Measurements from ENCODE around the gene EFR3B. TPM values are rescaled to one million over a fixed set of nuclear protein-coding genes. Genes with fewer than 3 reads are reported as not detected.

Gene EFR3B
- total RNA-seq, 2 experiments from 2014 or later, result 0.16 to 0.23 TPM

DNA sequence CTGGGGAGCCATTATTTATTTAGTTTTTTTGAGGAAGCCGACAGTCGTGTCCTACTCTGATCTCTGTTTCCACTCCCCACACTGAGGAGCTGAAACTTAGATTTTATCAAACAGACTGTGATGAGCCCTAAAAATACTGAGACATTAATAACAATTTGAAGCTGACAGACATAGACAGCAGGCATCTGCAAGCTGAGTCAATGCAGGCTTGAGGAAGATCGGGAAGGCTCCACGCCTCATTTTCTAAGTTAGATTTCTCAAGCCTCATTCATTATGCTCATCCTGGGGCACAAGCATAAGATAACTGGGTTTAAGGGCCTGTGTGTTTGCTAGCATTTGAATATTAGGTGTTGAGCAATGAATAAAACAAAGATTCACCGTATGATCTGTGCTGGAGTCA lies 26.3 kb downstream of the EFR3B start:
- Mint-ChIP-seq H3K36me3 (ENCODE audit: low read depth) (no peaks in the 10 kb centered on the region), H3K27me3 (no peaks in the 10 kb centered on the region), H3K9me3 (peaks cover 5% of the 10 kb centered on the region), H3K27ac (no peak overlapping the region), H3K4me3 (no peak overlapping the region), H3K4me1 (ENCODE audit: low read depth) (peaks cover 4% of the 10 kb centered on the region)
- TF ChIP-seq, protein P1, sequence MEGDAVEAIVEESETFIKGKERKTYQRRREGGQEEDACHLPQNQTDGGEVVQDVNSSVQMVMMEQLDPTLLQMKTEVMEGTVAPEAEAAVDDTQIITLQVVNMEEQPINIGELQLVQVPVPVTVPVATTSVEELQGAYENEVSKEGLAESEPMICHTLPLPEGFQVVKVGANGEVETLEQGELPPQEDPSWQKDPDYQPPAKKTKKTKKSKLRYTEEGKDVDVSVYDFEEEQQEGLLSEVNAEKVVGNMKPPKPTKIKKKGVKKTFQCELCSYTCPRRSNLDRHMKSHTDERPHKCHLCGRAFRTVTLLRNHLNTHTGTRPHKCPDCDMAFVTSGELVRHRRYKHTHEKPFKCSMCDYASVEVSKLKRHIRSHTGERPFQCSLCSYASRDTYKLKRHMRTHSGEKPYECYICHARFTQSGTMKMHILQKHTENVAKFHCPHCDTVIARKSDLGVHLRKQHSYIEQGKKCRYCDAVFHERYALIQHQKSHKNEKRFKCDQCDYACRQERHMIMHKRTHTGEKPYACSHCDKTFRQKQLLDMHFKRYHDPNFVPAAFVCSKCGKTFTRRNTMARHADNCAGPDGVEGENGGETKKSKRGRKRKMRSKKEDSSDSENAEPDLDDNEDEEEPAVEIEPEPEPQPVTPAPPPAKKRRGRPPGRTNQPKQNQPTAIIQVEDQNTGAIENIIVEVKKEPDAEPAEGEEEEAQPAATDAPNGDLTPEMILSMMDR (IDR thresholded peaks at IDR 0.05), result no peak
- POLR2A ChIA-PET, result no interaction called here
- no peak for ATAC-seq
- no peak for DNase-seq
- intact Hi-C loops (cut with micrococcal nuclease), result no loop called here
- CTCF ChIA-PET, result no interaction called here

DNA sequence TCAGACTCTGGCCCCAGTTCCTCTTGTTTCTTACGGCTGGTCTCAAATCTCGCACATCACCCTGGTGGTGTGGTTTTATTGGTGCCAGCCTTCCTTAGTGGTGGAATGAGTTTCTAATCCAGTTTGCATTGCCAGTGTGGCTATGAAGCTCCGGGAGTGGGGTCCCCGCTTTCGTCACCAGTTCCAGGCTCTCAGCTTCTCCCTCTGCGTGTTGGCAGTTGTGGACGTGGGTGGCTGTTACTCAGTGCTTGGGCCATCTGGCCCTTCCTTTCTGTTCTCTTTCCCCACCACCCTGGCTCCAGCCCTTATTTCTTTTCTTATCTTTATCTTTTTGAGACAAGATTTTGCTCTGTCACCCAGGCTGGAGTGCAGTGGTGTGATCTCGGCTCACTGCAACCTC lies 30.1 kb downstream of the EFR3B start:
- TF ChIP-seq, protein P1 (IDR thresholded peaks at IDR 0.05), result no peak
- no peak for DNase-seq
- no peak for ATAC-seq
- CTCF ChIA-PET, result interaction anchor here (1.2 to 2.3 kb wide), 3 partner anchors 8 to 96 kb away, joined by 4 to 8 read pairs (median 6); no protein-coding TSS in a partner anchor
- H3K9me3 Mint-ChIP-seq, result no peaks in the 10 kb centered on the region
- H3K4me1 Mint-ChIP-seq (ENCODE audit: low read depth), result no peaks in the 10 kb centered on the region
- intact Hi-C loops (cut with micrococcal nuclease), result no loop called here
- H3K4me3 Mint-ChIP-seq, result no peak overlapping the region
- H3K27me3 Mint-ChIP-seq, result peaks cover 2% of the 10 kb centered on the region
- POLR2A ChIA-PET, result interaction anchor here (0.8 kb wide), 1 partner anchor 111 kb away, joined by 3 read pairs; no protein-coding TSS in a partner anchor
- H3K36me3 Mint-ChIP-seq (ENCODE audit: low read depth), result no peaks in the 10 kb centered on the region
- no peak overlapping the region for H3K27ac Mint-ChIP-seq

DNA sequence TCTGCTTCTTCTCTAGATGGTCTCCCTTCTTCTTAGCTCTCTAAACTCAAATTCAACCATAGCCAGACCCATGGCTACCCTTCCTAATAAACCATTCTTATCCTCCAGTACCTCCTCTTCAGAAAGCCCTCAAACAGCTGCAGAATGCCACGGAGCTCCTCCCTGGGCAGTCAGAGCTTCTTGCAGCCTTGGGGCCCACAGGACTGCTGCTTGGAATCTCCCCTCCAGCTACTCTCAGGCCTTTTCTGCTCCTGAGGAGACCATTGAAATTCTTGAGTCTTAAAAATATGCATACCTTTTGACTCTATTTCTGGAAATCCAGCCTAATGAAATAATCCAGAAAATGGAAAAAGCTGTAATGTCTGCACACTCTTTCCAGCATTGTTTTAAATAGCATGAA lies 30.7 kb downstream of the EFR3B start:
- DNase-seq (no peak), ATAC-seq (no peak)
- H3K4me3 Mint-ChIP-seq, result no peak overlapping the region
- no peaks in the 10 kb centered on the region for H3K4me1 Mint-ChIP-seq (ENCODE audit: low read depth)
- TF ChIP-seq, protein P1 (IDR thresholded peaks at IDR 0.05), result no peak
- CTCF ChIA-PET, result interaction anchor here (1.2 to 2.3 kb wide), 3 partner anchors 9 to 97 kb away, joined by 4 to 8 read pairs (median 6); no protein-coding TSS in a partner anchor
- H3K9me3 Mint-ChIP-seq, result no peaks in the 10 kb centered on the region
- POLR2A ChIA-PET, result no interaction called here
- intact Hi-C loops (cut with micrococcal nuclease), result no loop called here
- H3K27me3 Mint-ChIP-seq, result peaks cover 2% of the 10 kb centered on the region
- H3K36me3 Mint-ChIP-seq (ENCODE audit: low read depth), result no peaks in the 10 kb centered on the region
- H3K27ac Mint-ChIP-seq, result no peak overlapping the region

DNA sequence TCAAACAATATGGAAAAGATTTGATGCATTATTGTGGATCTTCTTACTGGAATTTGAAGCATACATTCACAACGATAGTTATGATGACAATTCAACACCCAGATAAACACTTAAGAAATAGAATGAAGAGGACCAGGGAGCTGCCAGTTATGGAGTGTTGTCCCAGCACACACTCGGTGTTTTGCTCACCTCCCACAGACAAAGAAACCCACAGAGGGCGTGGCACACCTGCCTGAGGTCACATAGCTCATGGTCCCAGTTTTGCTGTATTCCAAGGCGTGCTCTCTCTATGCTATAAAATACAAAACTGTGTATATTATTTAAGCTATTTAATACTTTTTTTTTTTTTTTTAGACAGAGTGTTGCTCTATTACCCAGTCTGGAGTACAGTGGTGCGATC lies 31.1 kb downstream of the EFR3B start:
- Mint-ChIP-seq H3K4me1 (ENCODE audit: low read depth) (no peaks in the 10 kb centered on the region), H3K27me3 (peaks cover 2% of the 10 kb centered on the region), H3K27ac (no peak overlapping the region), H3K36me3 (ENCODE audit: low read depth) (no peaks in the 10 kb centered on the region), H3K4me3 (no peak overlapping the region), H3K9me3 (no peaks in the 10 kb centered on the region)
- ATAC-seq (no peak), DNase-seq (no peak)
- intact Hi-C loops (cut with micrococcal nuclease), result no loop called here
- TF ChIP-seq, protein P1 (IDR thresholded peaks at IDR 0.05), result no peak
- POLR2A ChIA-PET, result no interaction called here
- CTCF ChIA-PET, result interaction anchor here (0.9 to 2.3 kb wide), 3 partner anchors 10 to 97 kb away, joined by 3 to 8 read pairs (median 6); no protein-coding TSS in a partner anchor

DNA sequence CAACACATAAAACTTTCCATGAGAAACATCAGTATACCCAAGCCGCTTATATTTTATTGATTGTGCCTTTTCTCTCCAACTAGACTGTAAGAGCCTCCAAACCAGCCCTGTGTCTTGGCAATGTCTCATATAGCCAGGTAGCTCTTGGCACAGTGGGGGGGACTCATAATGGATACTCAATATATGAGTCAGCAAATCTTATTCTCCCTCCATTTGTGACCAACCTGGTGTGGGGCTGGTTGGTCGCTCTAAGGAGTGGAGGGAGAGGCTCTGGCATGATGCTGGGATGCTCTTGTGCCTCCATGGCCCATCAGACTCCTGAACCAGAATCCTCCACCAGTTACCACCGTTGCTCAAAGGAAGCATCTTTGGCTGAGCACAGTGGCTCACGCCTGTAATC lies 32.0 kb downstream of the EFR3B start:
- ATAC-seq (no peak), DNase-seq (no peak)
- intact Hi-C loops (cut with micrococcal nuclease), result no loop called here
- H3K36me3 Mint-ChIP-seq (ENCODE audit: low read depth), result no peaks in the 10 kb centered on the region
- H3K9me3 Mint-ChIP-seq, result no peaks in the 10 kb centered on the region
- no peaks in the 10 kb centered on the region for H3K4me1 Mint-ChIP-seq (ENCODE audit: low read depth)
- TF ChIP-seq, protein P1 (IDR thresholded peaks at IDR 0.05), result no peak
- peaks cover 2% of the 10 kb centered on the region for H3K27me3 Mint-ChIP-seq
- no peak overlapping the region for H3K4me3 Mint-ChIP-seq
- no peak overlapping the region for H3K27ac Mint-ChIP-seq
- CTCF ChIA-PET, result interaction anchor here (0.9 to 2.3 kb wide), 2 partner anchors 9 to 92 kb away, joined by 3 to 8 read pairs; no protein-coding TSS in a partner anchor
- POLR2A ChIA-PET, result no interaction called here

Measured in activated CD8-positive, alpha-beta T cell treated with anti-CD3 and anti-CD28 coated beads for 36 hours (primary cell).